HCT116 (cell line): Measurements from ENCODE around the gene METRN. TPM values are rescaled to one million over a fixed set of nuclear protein-coding genes. Genes with fewer than 3 reads are reported as not detected.

Experiments
- ATAC-seq: fragments of 200-7000 bp; cut with Tn5 transposase; 2 replicates; pipeline ENCODE4 v1.9.1; 2020; ENCODE audit warnings: mild to moderate bottlenecking, moderate library complexity
- BruUV-seq: library from RNA; stranded (reverse); fragments of 400-500 nt; replicated peaks from 2 replicates; lab custom pipeline; 2021; lab: Mats Ljungman, UMichigan
- CTCF ChIA-PET: fragments of 300-600 bp; sonication (Branson Sonifier 250); formaldehyde crosslinking; loops from one replicate; lab custom pipeline; 2021; ENCODE audit warnings: antibody characterized with exemption; lab: Charles Lee
- POLR2A ChIA-PET: fragments of 300-600, 350-600 bp; sonication (Branson Sonifier 250); formaldehyde crosslinking; loops from one replicate; lab custom pipeline; 2021; ENCODE audit warnings: antibody characterized with exemption; lab: Charles Lee
- RAD21 ChIA-PET, 2 experiments: fragments of 300-600 bp; sonication (Branson Sonifier 250); formaldehyde crosslinking; loops; one replicate each; lab custom pipeline; 2023; ENCODE audit warnings: low total read pairs in 2 of 2; ENCODE audit not compliant: uncharacterized antibody in 2 of 2, unreplicated experiment in 2 of 2, low non-redundant PET in 1 of 2; lab: Charles Lee
- DNase-seq: peaks from one replicate; pipeline ENCODE4 v3.0.0-alpha.2; 2010; ENCODE audit warnings: low read depth, low spot score
- H2AFZ ChIP-seq: fragments of 200-600 bp; shearing (Covaris generic), sonication (generic); 2 replicates; pipeline ENCODE4 v1.6.1; 2017; ENCODE audit warnings: low read depth, mixed run types, mixed read lengths, antibody characterized with exemption, low read length; ENCODE audit not compliant: poor library complexity, severe bottlenecking
- H3K27ac ChIP-seq: 2 replicates; pipeline ENCODE4 v1.5.1; 2012; ENCODE audit warnings: low read depth, low read length
- H3K27me3 ChIP-seq: fragments of 200-600 bp; sonication (generic); 2 replicates; pipeline ENCODE4 v1.6.1; 2016; ENCODE audit warnings: mixed run types, low read length, mixed read lengths; ENCODE audit not compliant: insufficient read depth
- H3K36me3 ChIP-seq, 2 experiments: fragments of 200-500 bp in 1 of 2; fragments of 200-600 bp in 1 of 2; sonication (Bioruptor generic) in 1 of 2; sonication (generic) in 1 of 2; 2 replicates each; pipeline versions ENCODE4 v1.5.1 to v1.6.1; 2014 to 2016; ENCODE audit warnings: low read length in 2 of 2, inconsistent platforms in 1 of 2, mixed read lengths in 1 of 2, mixed run types in 1 of 2; ENCODE audit not compliant: insufficient read depth in 2 of 2, control insufficient read depth in 1 of 2
- H3K4me1 ChIP-seq, 2 experiments: fragments of 200-600 bp in 1 of 2; sonication (generic) in 1 of 2; 2 replicates each; pipeline versions ENCODE4 v1.5.1 to v1.6.1; 2012 to 2017; ENCODE audit warnings: low read length in 2 of 2, inconsistent platforms in 1 of 2, mild to moderate bottlenecking in 1 of 2, mixed read lengths in 1 of 2, mixed run types in 1 of 2, moderate library complexity in 1 of 2; ENCODE audit not compliant: insufficient read depth in 2 of 2, control insufficient read depth in 1 of 2
- H3K4me2 ChIP-seq: fragments of 200-600 bp; sonication (generic); 2 replicates; pipeline ENCODE4 v1.6.1; 2017; ENCODE audit warnings: mixed run types, low read length, mixed read lengths
- H3K4me3 ChIP-seq, 2 experiments: fragments of 200-600 bp in 1 of 2; sonication (generic) in 1 of 2; replicated peaks in 1 of 2; 2 replicates each; pipeline ENCODE4 v1.5.1; 2011 to 2016; ENCODE audit warnings: low read length in 2 of 2, control low read depth in 1 of 2, low read depth in 1 of 2, mild to moderate bottlenecking in 1 of 2, mixed read lengths in 1 of 2, mixed run types in 1 of 2
- H3K79me2 ChIP-seq: fragments of 200-600 bp; sonication (generic); 2 replicates; pipeline ENCODE4 v1.6.1; 2017; ENCODE audit warnings: mild to moderate bottlenecking, mixed run types, low read length, moderate library complexity, mixed read lengths; ENCODE audit not compliant: insufficient read depth
- H3K9ac ChIP-seq: fragments of 200-600 bp; sonication (generic); 2 replicates; pipeline ENCODE4 v1.6.1; 2016; ENCODE audit warnings: low read length, mixed read lengths
- H3K9me2 ChIP-seq: fragments of 200-600 bp; sonication (generic), shearing (Covaris generic); 2 replicates; pipeline ENCODE4 v1.6.1; 2017; ENCODE audit warnings: mixed run types, mild to moderate bottlenecking, moderate library complexity; ENCODE audit not compliant: insufficient read depth
- H3K9me3 ChIP-seq, 2 experiments: fragments of 200-500 bp in 1 of 2; fragments of 200-600 bp in 1 of 2; sonication (Bioruptor generic) in 1 of 2; sonication (generic) in 1 of 2; 2 replicates each; pipeline ENCODE4 v1.6.1; 2014 to 2017; ENCODE audit warnings: low read length in 2 of 2, mixed read lengths in 2 of 2, inconsistent platforms in 1 of 2, low read depth in 1 of 2, mild to moderate bottlenecking in 1 of 2, mixed run types in 1 of 2, moderate library complexity in 1 of 2; ENCODE audit not compliant: control insufficient read depth in 1 of 2, insufficient read depth in 1 of 2
- H4K20me1 ChIP-seq: fragments of 200-600 bp; sonication (generic), shearing (Covaris generic); 2 replicates; pipeline ENCODE4 v1.6.1; 2017; ENCODE audit warnings: mixed run types, mild to moderate bottlenecking, moderate library complexity; ENCODE audit not compliant: insufficient read depth
- EGR1 ChIP-seq: IDR thresholded peaks from 2 replicates; pipeline ENCODE4 v1.6.1; 2012; ENCODE audit warnings: low read depth
- POLR2AphosphoS5 ChIP-seq: IDR thresholded peaks from 2 replicates; pipeline ENCODE4 v1.6.1; 2011; ENCODE audit warnings: mild to moderate bottlenecking, low read depth, low read length, moderate library complexity
- RAD21 ChIP-seq: IDR thresholded peaks from 2 replicates; pipeline ENCODE4 v1.6.1; 2012; ENCODE audit warnings: low read depth, mild to moderate bottlenecking
- TCF7L2 ChIP-seq: IDR thresholded peaks from 2 replicates; pipeline ENCODE4 v1.7.0; 2011; ENCODE audit warnings: borderline replicate concordance, inconsistent platforms; ENCODE audit not compliant: insufficient read depth, insufficient read length; ENCODE audit errors: extremely low read depth
- YY1 ChIP-seq: IDR thresholded peaks from 2 replicates; pipeline ENCODE4 v1.6.1; 2011; ENCODE audit warnings: low read length, low read depth, moderate library complexity, mild to moderate bottlenecking; ENCODE audit not compliant: insufficient replicate concordance; ENCODE audit errors: extremely low read depth
- intact Hi-C: fragments of 100-400 bp; cut with micrococcal nuclease; formaldehyde crosslinking; loops from 2 replicates; pipeline ENCODE4 v1.10.0; 2022
- total RNA-seq: library from RNA; stranded (reverse); gene quantifications from one replicate; pipeline ENCODE4 v1.2.1, GENCODE V29; 2021; ENCODE audit not compliant: unreplicated experiment
- TF ChIP-seq, protein P1 (sequence below), 3 experiments: fragments of 200-600 bp in 1 of 3; sonication (generic) in 1 of 3; IDR thresholded peaks in 2 of 3; conservative IDR thresholded peaks in 1 of 3; 2 replicates each; pipeline ENCODE4 v1.5.1; 2012 to 2017; ENCODE audit warnings: low read depth in 2 of 3, low read length in 2 of 3, antibody characterized with exemption in 1 of 3, borderline replicate concordance in 1 of 3, control low read depth in 1 of 3, mild to moderate bottlenecking in 1 of 3, mixed read lengths in 1 of 3, mixed run types in 1 of 3, moderate library complexity in 1 of 3; ENCODE audit not compliant: insufficient read depth in 1 of 3

METRN gene
- total RNA-seq, 1 experiment from 2014 or later, result 193 TPM

- intact Hi-C loops, result no loop called here
- Histone ChIP-seq H3K36me3 (no peaks in the 10 kb centered on the region), H2AFZ (no peak overlapping the region), H3K9ac (peak overlapping the region; percentile 98), H3K4me3 (peak overlapping the region; percentile 82 to 87), H3K27me3 (no peaks in the 10 kb centered on the region), H3K9me2 (no peaks in the 10 kb centered on the region), H3K79me2 (peaks cover 25% of the 10 kb centered on the region), H3K9me3 (no peaks in the 10 kb centered on the region), H4K20me1 (peaks cover 3% of the 10 kb centered on the region; the same call in 1 of the 2 replicates), H3K4me1 (peaks cover 29 to 65% of the 10 kb centered on the region in 2 experiments), H3K27ac (peak overlapping the region; percentile 100), H3K4me2 (peak overlapping the region; percentile 80)
- DNase-seq (no peak), ATAC-seq (peak; percentile 47)
- RAD21 ChIA-PET, result interaction anchor here in 1 of 2 experiments (1.0 to 1.1 kb wide), 2 partner anchors 65 to 68 kb away, joined by 3 read pairs; partner anchors contain the start of genes CHTF18 and RPUSD1
- TF ChIP-seq EGR1 (no peak), RAD21 (no peak), YY1 (peak; percentile 34), POLR2AphosphoS5 (0 out of 2 replicates have a peak, but pooled peaks have one; percentile 7), TCF7L2 (no peak)
- TF ChIP-seq, protein P1, sequence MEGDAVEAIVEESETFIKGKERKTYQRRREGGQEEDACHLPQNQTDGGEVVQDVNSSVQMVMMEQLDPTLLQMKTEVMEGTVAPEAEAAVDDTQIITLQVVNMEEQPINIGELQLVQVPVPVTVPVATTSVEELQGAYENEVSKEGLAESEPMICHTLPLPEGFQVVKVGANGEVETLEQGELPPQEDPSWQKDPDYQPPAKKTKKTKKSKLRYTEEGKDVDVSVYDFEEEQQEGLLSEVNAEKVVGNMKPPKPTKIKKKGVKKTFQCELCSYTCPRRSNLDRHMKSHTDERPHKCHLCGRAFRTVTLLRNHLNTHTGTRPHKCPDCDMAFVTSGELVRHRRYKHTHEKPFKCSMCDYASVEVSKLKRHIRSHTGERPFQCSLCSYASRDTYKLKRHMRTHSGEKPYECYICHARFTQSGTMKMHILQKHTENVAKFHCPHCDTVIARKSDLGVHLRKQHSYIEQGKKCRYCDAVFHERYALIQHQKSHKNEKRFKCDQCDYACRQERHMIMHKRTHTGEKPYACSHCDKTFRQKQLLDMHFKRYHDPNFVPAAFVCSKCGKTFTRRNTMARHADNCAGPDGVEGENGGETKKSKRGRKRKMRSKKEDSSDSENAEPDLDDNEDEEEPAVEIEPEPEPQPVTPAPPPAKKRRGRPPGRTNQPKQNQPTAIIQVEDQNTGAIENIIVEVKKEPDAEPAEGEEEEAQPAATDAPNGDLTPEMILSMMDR (IDR thresholded peaks at IDR 0.05 in 2 of 3, conservative IDR thresholded peaks at IDR 0.05 in 1 of 3; ENCODE audit: borderline replicate concordance in 1 of 3, insufficient read depth in 1 of 3, low read depth in 2 of 3, low read length in 2 of 3), result peak in 1 of 3 experiments; percentile 29; a peak in 1 of 6 replicates
- POLR2A ChIA-PET, result interaction anchor here (1.0 to 1.4 kb wide), 6 partner anchors 8 to 40 kb away, joined by 3 to 7 read pairs (median 5); partner anchors contain the start of genes CIAO3 and MSLN
- CTCF ChIA-PET, result interaction anchor here (0.6 to 2.6 kb wide), 10 partner anchors 8 to 328 kb away, joined by 3 to 11 read pairs (median 6); partner anchors contain the start of genes CHTF18, MSLN and RPUSD1
- BruUV-seq, result no TSS peak
Measured at GRCh38 chr16:720447-720989, 5.6 kb downstream of the METRN start.
